Upper lobe of left lung (tissue), 4 donors: ENCODE data around the gene PRPH.
"Not testable (repeated sequence)": the region's sequence is repeated elsewhere in the genome, so short reads cannot be mapped to it uniquely, and the experiment has no call there.

Experiments
- CTCF ChIP-seq, 6 experiments: fragments of 450-650 bp in 4 of 6; fragments of 200-600 bp in 2 of 6; sonication (generic) in 2 of 6; IDR thresholded peaks; one replicate each; pipeline ENCODE4 v1.5.1; 2016 to 2019; ENCODE audit warnings: antibody characterized with exemption in 6 of 6
- EP300 ChIP-seq, 4 donors: sonication (generic); formaldehyde crosslinking; IDR thresholded peaks; one replicate each; pipeline ENCODE4 v1.5.1; 2017; ENCODE audit warnings: antibody characterized with exemption in 4 of 4, control low read depth in 2 of 4

GRCh38 chr12:49317118-49317517, 22.2 kb downstream of the PRPH start:
- TF ChIP-seq EP300, CTCF (IDR thresholded peaks at IDR 0.05): not testable (repeated sequence)
